IPS DF 6.9 (cell line): Measurements from ENCODE around the gene RFESD.

Experiments used
- DNase-seq: peaks from one replicate; pipeline ENCODE4 v3.0.0-alpha.2; 2013; ENCODE audit warnings: low read depth, low spot score
- H3K27ac ChIP-seq: one replicate; pipeline ENCODE4 v1.5.1; 2013; ENCODE audit warnings: low read length, control low read depth
- H3K27me3 ChIP-seq: 2 replicates; pipeline ENCODE4 v1.6.1; 2013; ENCODE audit warnings: mild to moderate bottlenecking, low read length; ENCODE audit not compliant: control insufficient read depth, insufficient read depth
- H3K36me3 ChIP-seq: 2 replicates; pipeline ENCODE4 v1.6.1; 2013; ENCODE audit warnings: low read length; ENCODE audit not compliant: control insufficient read depth, insufficient read depth
- H3K4me1 ChIP-seq: 2 replicates; pipeline ENCODE4 v1.6.1; 2013; ENCODE audit warnings: low read length; ENCODE audit not compliant: control insufficient read depth, insufficient read depth
- H3K4me3 ChIP-seq: 2 replicates; pipeline ENCODE4 v1.5.1; 2013; ENCODE audit warnings: mild to moderate bottlenecking, low read length
- H3K9me3 ChIP-seq: 2 replicates; pipeline ENCODE4 v1.6.1; 2013; ENCODE audit warnings: low read length, inconsistent platforms; ENCODE audit not compliant: control insufficient read depth, insufficient read depth
- WGBS: extraction: QIAGEN DNeasy Blood & Tissue Kit; methylation state at CpG from one replicate; pipeline ENCODE4 v1.1.7; 2013; ENCODE audit warnings: mixed read lengths, missing lambda C conversion rate; ENCODE audit not compliant: insufficient read length, insufficient coverage; 5-methylcytosine and 5-hydroxymethylcytosine counted together

The RFESD gene

GRCh38 chr5:95664204-95664786, 17.7 kb downstream of the RFESD start:
- Histone ChIP-seq H3K4me3 (no peak overlapping the region), H3K27ac (no peak overlapping the region), H3K36me3 (no peaks in the 10 kb centered on the region), H3K4me1 (no peaks in the 10 kb centered on the region), H3K27me3 (no peaks in the 10 kb centered on the region), H3K9me3 (no peaks in the 10 kb centered on the region)
- no CpG with 5 or more reads among the region's 3 CpGs for WGBS
- DNase-seq, result no peak

GRCh38 chr5:95667061-95667618, 20.6 kb downstream of the RFESD start:
- no peak for DNase-seq
- no CpG with 5 or more reads among the region's 4 CpGs for WGBS
- no peaks in the 10 kb centered on the region for H3K27me3 ChIP-seq

GRCh38 chr5:95667678-95668077, 21.1 kb downstream of the RFESD start:
- Histone ChIP-seq H3K27ac (no peak overlapping the region), H3K27me3 (no peaks in the 10 kb centered on the region), H3K4me3 (no peak overlapping the region), H3K4me1 (no peaks in the 10 kb centered on the region), H3K36me3 (no peaks in the 10 kb centered on the region), H3K9me3 (no peaks in the 10 kb centered on the region)
- no peak for DNase-seq

More at GRCh38 chr5:95667061-95667618, 20.6 kb downstream of the RFESD start:
- Histone ChIP-seq H3K4me3 (no peak overlapping the region), H3K27ac (no peak overlapping the region), H3K9me3 (no peaks in the 10 kb centered on the region), H3K4me1 (no peaks in the 10 kb centered on the region), H3K36me3 (no peaks in the 10 kb centered on the region)

- no peak for DNase-seq
- Histone ChIP-seq H3K4me1 (no peaks in the 10 kb centered on the region), H3K9me3 (no peaks in the 10 kb centered on the region), H3K27me3 (no peaks in the 10 kb centered on the region), H3K36me3 (no peaks in the 10 kb centered on the region), H3K27ac (no peak overlapping the region), H3K4me3 (no peak overlapping the region)
Observed at GRCh38 chr5:95668216-95668615, 21.6 kb downstream of the RFESD start.

- Histone ChIP-seq H3K36me3 (no peaks in the 10 kb centered on the region), H3K4me1 (no peaks in the 10 kb centered on the region), H3K4me3 (no peak overlapping the region), H3K9me3 (no peaks in the 10 kb centered on the region), H3K27ac (no peak overlapping the region), H3K27me3 (no peaks in the 10 kb centered on the region)
- no peak for DNase-seq
- no CpG with 5 or more reads among the region's 1 CpG for WGBS
Observed at GRCh38 chr5:95668728-95669127, 22.2 kb downstream of the RFESD start.

GRCh38 chr5:95669540-95669939, 23.0 kb downstream of the RFESD start:
- no peaks in the 10 kb centered on the region for H3K36me3 ChIP-seq
- H3K27me3 ChIP-seq, result no peaks in the 10 kb centered on the region
- no CpG with 5 or more reads among the region's 4 CpGs for WGBS
- no peak overlapping the region for H3K27ac ChIP-seq
- peaks cover 1% of the 10 kb centered on the region; the same call in 1 of the 2 replicates for H3K4me1 ChIP-seq
- no peak overlapping the region for H3K4me3 ChIP-seq
- no peaks in the 10 kb centered on the region for H3K9me3 ChIP-seq
- no peak for DNase-seq

GRCh38 chr5:95669985-95670384, 23.4 kb downstream of the RFESD start:
- H3K9me3 ChIP-seq, result no peaks in the 10 kb centered on the region
- H3K27me3 ChIP-seq, result no peaks in the 10 kb centered on the region
- H3K4me1 ChIP-seq, result peaks cover 1% of the 10 kb centered on the region; the same call in 1 of the 2 replicates
- H3K4me3 ChIP-seq, result no peak overlapping the region
- no peak overlapping the region for H3K27ac ChIP-seq
- DNase-seq, result no peak
- no peaks in the 10 kb centered on the region for H3K36me3 ChIP-seq
- WGBS, result no CpG with 5 or more reads among the region's 5 CpGs

GRCh38 chr5:95670568-95670967, 24.0 kb downstream of the RFESD start:
- H3K9me3 ChIP-seq, result no peaks in the 10 kb centered on the region
- no peaks in the 10 kb centered on the region for H3K36me3 ChIP-seq
- H3K27ac ChIP-seq, result no peak overlapping the region
- peaks cover 1% of the 10 kb centered on the region; the same call in 1 of the 2 replicates for H3K4me1 ChIP-seq
- H3K4me3 ChIP-seq, result no peak overlapping the region
- no peak for DNase-seq
- WGBS, result no CpG with 5 or more reads among the region's 3 CpGs
- H3K27me3 ChIP-seq, result no peaks in the 10 kb centered on the region

- Histone ChIP-seq H3K27me3 (no peaks in the 10 kb centered on the region), H3K9me3 (no peaks in the 10 kb centered on the region), H3K27ac (no peak overlapping the region), H3K4me1 (peaks cover 1% of the 10 kb centered on the region; the same call in 1 of the 2 replicates), H3K4me3 (no peak overlapping the region), H3K36me3 (no peaks in the 10 kb centered on the region)
- no CpG with 5 or more reads among the region's 1 CpG for WGBS
- no peak for DNase-seq
Observed at GRCh38 chr5:95671826-95672225, 25.2 kb downstream of the RFESD start.

GRCh38 chr5:95672641-95673040, 26.1 kb downstream of the RFESD start:
- no peak for DNase-seq
- no peaks in the 10 kb centered on the region for H3K36me3 ChIP-seq
- no peaks in the 10 kb centered on the region for H3K9me3 ChIP-seq
- no peak overlapping the region for H3K27ac ChIP-seq
- peaks cover 1% of the 10 kb centered on the region; the same call in 1 of the 2 replicates for H3K4me1 ChIP-seq
- no peaks in the 10 kb centered on the region for H3K27me3 ChIP-seq
- H3K4me3 ChIP-seq, result no peak overlapping the region

- Histone ChIP-seq H3K4me3 (no peak overlapping the region), H3K4me1 (peaks cover 1% of the 10 kb centered on the region; the same call in 1 of the 2 replicates), H3K9me3 (no peaks in the 10 kb centered on the region), H3K36me3 (no peaks in the 10 kb centered on the region), H3K27me3 (no peaks in the 10 kb centered on the region), H3K27ac (no peak overlapping the region)
- no peak for DNase-seq
- WGBS, result no CpG with 5 or more reads among the region's 3 CpGs
Observed at GRCh38 chr5:95673081-95673480, 26.5 kb downstream of the RFESD start.
